GM12878 (cell line): ENCODE data around the gene USP2. TPM values are rescaled to one million over a fixed set of nuclear protein-coding genes. Genes with fewer than 3 reads are reported as not detected.

Experiments
- BCLAF1 ChIP-seq: fragments of 450-650 bp; IDR thresholded peaks from 2 replicates; pipeline ENCODE4 v1.6.1; 2017; ENCODE audit warnings: antibody characterized with exemption, mild to moderate bottlenecking, moderate library complexity
- CHD4 ChIP-seq: fragments of 200-600 bp; sonication (generic); IDR thresholded peaks from 2 replicates; pipeline ENCODE4 v1.6.1; 2016; ENCODE audit warnings: mild to moderate bottlenecking
- CREM ChIP-seq: IDR thresholded peaks from 2 replicates; pipeline ENCODE4 v1.6.1; 2014; ENCODE audit warnings: antibody characterized with exemption, low read depth
- EED ChIP-seq: sonication (generic); IDR thresholded peaks from 2 replicates; pipeline ENCODE4 v1.6.1; 2016; ENCODE audit warnings: antibody characterized with exemption, low read depth
- GATAD2B ChIP-seq: fragments of 450-650 bp; conservative IDR thresholded peaks from 2 replicates; pipeline ENCODE4 v1.6.1; 2017; ENCODE audit warnings: low read depth, mild to moderate bottlenecking, moderate library complexity
- HDAC2 ChIP-seq: fragments of 200-600 bp; sonication (generic); IDR thresholded peaks from 2 replicates; pipeline ENCODE4 v1.6.1; 2017
- IKZF1 ChIP-seq: fragments of 450-650 bp; conservative IDR thresholded peaks from 2 replicates; pipeline ENCODE4 v1.6.1; 2017; ENCODE audit warnings: antibody characterized with exemption, mild to moderate bottlenecking
- KAT2A ChIP-seq: conservative IDR thresholded peaks from 2 replicates; pipeline ENCODE4 v1.6.1; 2011; ENCODE audit warnings: low read depth, low read length; ENCODE audit not compliant: control insufficient read depth
- MAX ChIP-seq: IDR thresholded peaks from 2 replicates; pipeline ENCODE4 v1.6.1; 2012; ENCODE audit warnings: low read depth, low read length, improper control_type of control experiment
- MXI1 ChIP-seq: fragments of 150-350 bp; IDR thresholded peaks from 2 replicates; pipeline ENCODE4 v1.6.1; 2011; ENCODE audit warnings: low read depth, mild to moderate bottlenecking, inconsistent platforms, low read length, improper control_type of control experiment
- NBN ChIP-seq: fragments of 450-650 bp; IDR thresholded peaks from 2 replicates; pipeline ENCODE4 v1.6.1; 2016
- NFIC ChIP-seq: IDR thresholded peaks from 2 replicates; pipeline ENCODE4 v1.6.1; 2012; ENCODE audit warnings: low read depth, mild to moderate bottlenecking, inconsistent platforms, low read length, moderate library complexity
- NFYA ChIP-seq: IDR thresholded peaks from 2 replicates; pipeline ENCODE4 v1.6.1; 2011; ENCODE audit warnings: low read depth, mild to moderate bottlenecking, low read length, improper control_type of control experiment, borderline replicate concordance
- NRF1 ChIP-seq: conservative IDR thresholded peaks from 2 replicates; pipeline ENCODE4 v1.6.1; 2011; ENCODE audit warnings: mild to moderate bottlenecking, low read depth, low read length, improper control_type of control experiment
- SMAD1 ChIP-seq: fragments of 450-650 bp; IDR thresholded peaks from 2 replicates; pipeline ENCODE4 v1.6.1; 2018; ENCODE audit warnings: mild to moderate bottlenecking, low read depth; ENCODE audit not compliant: partially characterized antibody
- SMARCA5 ChIP-seq: fragments of 450-650 bp; IDR thresholded peaks from 2 replicates; pipeline ENCODE4 v1.6.1; 2017; ENCODE audit warnings: mild to moderate bottlenecking
- SRF ChIP-seq, 2 experiments: IDR thresholded peaks; 2 replicates each; pipeline ENCODE4 v1.6.1; 2011; ENCODE audit warnings: low read depth in 2 of 2, low read length in 2 of 2, mild to moderate bottlenecking in 1 of 2, moderate library complexity in 1 of 2
- ZNF384 ChIP-seq: IDR thresholded peaks from 2 replicates; pipeline ENCODE4 v1.6.1; 2012; ENCODE audit warnings: low read depth, mild to moderate bottlenecking, low read length, improper control_type of control experiment, borderline replicate concordance
- polyA plus RNA-seq, 11 experiments: library from polyadenylated mRNA; depleted of rRNA in 4 of 11; unstranded in 6 of 11; stranded (reverse) in 5 of 11; fragments of >200 nt; fragmentation: Nextera tagmentation in 4 of 11; fragmentation: Illumina TruSeq in 1 of 11; extraction: Ambion mirVana in 4 of 11; extraction: Trizol in 1 of 11; gene quantifications; 1 replicate in 1 of 11; 2 replicates in 10 of 11; pipeline versions ENCODE4 v1.2.1 to v1.2.3, GENCODE V29; 2011 to 2016; ENCODE audit warnings: inconsistent platforms in 2 of 11, missing spikeins in 2 of 11, low read depth in 1 of 11
- total RNA-seq, 4 experiments: library from RNA; depleted of rRNA in 3 of 4; stranded (reverse); fragments of >200 nt in 3 of 4; fragmentation: Illumina TruSeq in 1 of 4; extraction: Trizol in 1 of 4; gene quantifications; 2 replicates each; pipeline versions ENCODE4 v1.2.1 to v1.2.3, GENCODE V29; 2013 to 2021
- TF ChIP-seq, protein P1 (sequence below): fragments of 450-650 bp; IDR thresholded peaks from 2 replicates; pipeline ENCODE4 v1.6.1; 2018; ENCODE audit warnings: borderline replicate concordance, mild to moderate bottlenecking; ENCODE audit not compliant: partially characterized antibody
- TF ChIP-seq, protein P2 (sequence below): fragments of 450-650 bp; IDR thresholded peaks from 2 replicates; pipeline ENCODE4 v1.6.1; 2017; ENCODE audit warnings: low read depth, mild to moderate bottlenecking, moderate library complexity

USP2 gene
- total and polyA plus RNA-seq, 10 of the 15 experiments (the other 5 are each of a cell fraction or from before 2014, with no cell fraction given), result 0.03 to 0.13 (median 0.06) TPM; not detected in 4

DNA sequence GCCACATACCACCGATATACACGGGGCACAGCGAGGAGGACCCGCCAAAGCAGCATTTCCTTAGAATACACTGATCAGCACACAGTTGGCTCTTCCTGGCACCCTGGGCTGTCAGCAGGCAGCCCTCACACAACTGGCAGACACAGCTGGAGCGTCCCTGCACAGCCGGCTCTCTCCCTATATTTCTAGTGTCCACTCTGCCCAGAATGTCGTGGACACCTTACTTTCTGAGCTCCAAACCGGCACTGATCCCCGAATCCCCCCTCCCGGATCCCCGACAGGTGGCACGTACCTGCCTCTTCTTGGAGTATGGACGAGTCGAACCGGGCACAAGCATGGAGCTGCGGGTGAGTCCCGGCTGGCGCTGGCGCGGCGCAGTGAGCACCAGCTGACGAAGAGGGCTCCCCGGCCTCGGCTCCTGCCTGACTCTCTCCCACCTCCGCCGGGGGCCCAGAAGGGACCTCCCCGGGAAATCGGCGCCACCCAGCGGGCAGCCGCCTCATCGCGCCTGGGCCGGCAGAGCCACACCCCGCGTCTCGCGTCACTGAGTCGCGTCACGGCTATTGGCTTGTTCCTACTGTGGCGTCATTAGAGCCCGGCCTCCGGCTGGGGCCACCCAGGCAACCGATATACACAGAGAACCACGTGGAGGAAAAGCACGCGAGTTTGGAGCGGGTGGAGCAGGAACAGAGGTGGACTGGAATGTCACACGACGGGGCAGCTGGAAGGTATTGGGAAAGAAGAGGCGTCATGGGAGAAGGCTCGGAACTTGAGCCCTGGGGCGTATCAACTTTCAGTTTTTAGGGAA is at the start of gene USP2 (continued):
- TF ChIP-seq NFIC (no peak), CREM (peak; percentile 92), ZNF384 (no peak), KAT2A (no peak), SMARCA5 (peak; percentile 32; the same call in 1 of the 2 replicates), SMAD1 (no peak), NRF1 (no peak), MAX (peak; percentile 98), MXI1 (peak; percentile 100), NFYA (no peak), NBN (0 out of 2 replicates have a peak, but pooled peaks have one; percentile 39), EED (peak; percentile 21; the same call in 1 of the 2 replicates), CHD4 (no peak), BCLAF1 (no peak), SRF (IDR thresholded peaks at IDR 0.05; ENCODE audit: low read depth in 2 of 2, low read length in 2 of 2) (no peak), IKZF1 (peak; percentile 63; the same call in 1 of the 2 replicates), GATAD2B (peak; percentile 55; the same call in 1 of the 2 replicates), HDAC2 (no peak)
- TF ChIP-seq, protein P1, sequence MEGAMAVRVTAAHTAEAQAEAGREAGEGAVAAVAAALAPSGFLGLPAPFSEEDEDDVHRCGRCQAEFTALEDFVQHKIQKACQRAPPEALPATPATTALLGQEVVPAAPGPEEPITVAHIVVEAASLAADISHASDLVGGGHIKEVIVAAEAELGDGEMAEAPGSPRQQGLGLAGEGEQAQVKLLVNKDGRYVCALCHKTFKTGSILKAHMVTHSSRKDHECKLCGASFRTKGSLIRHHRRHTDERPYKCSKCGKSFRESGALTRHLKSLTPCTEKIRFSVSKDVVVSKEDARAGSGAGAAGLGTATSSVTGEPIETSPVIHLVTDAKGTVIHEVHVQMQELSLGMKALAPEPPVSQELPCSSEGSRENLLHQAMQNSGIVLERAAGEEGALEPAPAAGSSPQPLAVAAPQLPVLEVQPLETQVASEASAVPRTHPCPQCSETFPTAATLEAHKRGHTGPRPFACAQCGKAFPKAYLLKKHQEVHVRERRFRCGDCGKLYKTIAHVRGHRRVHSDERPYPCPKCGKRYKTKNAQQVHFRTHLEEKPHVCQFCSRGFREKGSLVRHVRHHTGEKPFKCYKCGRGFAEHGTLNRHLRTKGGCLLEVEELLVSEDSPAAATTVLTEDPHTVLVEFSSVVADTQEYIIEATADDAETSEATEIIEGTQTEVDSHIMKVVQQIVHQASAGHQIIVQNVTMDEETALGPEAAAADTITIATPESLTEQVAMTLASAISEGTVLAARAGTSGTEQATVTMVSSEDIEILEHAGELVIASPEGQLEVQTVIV, result no peak
- TF ChIP-seq, protein P2, sequence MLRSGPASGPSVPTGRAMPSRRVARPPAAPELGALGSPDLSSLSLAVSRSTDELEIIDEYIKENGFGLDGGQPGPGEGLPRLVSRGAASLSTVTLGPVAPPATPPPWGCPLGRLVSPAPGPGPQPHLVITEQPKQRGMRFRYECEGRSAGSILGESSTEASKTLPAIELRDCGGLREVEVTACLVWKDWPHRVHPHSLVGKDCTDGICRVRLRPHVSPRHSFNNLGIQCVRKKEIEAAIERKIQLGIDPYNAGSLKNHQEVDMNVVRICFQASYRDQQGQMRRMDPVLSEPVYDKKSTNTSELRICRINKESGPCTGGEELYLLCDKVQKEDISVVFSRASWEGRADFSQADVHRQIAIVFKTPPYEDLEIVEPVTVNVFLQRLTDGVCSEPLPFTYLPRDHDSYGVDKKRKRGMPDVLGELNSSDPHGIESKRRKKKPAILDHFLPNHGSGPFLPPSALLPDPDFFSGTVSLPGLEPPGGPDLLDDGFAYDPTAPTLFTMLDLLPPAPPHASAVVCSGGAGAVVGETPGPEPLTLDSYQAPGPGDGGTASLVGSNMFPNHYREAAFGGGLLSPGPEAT, result no peak
